Stomach (tissue), 4 donors: ENCODE measurements around the gene HSPA5.

Experiments
- POLR2A ChIP-seq, 4 donors: fragments of 450-650 bp; IDR thresholded peaks; one replicate each; pipeline ENCODE4 v1.6.1; 2016; ENCODE audit warnings: antibody characterized with exemption in 4 of 4, control low read depth in 2 of 4, mild to moderate bottlenecking in 1 of 4, moderate library complexity in 1 of 4
- TF ChIP-seq, protein P1 (sequence below), 7 experiments: fragments of 450-650 bp in 4 of 7; fragments of 200-600 bp in 3 of 7; sonication (generic) in 3 of 7; IDR thresholded peaks; one replicate each; pipeline ENCODE4 v1.5.1; 2016 to 2019; ENCODE audit warnings: antibody characterized with exemption in 7 of 7, control low read depth in 2 of 7, mild to moderate bottlenecking in 1 of 7

DNA sequence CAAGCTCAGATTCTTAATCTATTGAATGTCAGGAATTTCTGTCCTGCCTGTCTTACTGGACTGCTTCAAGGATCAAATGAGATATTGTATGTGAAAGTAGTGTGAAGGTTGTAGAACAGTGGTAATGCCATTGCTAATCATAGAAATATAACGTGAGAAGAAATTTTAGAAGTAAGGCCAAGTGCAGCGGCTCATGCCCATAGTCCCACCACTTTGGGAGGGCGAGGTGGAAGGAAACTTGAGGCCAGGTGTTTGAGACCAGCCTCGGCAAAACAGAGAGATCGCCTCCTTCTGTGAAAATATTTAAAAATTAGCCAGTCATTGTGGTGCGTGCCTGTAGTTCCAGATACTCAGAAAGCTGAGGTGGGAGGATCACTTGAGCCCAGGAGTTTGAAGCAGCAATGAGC lies 5.1 kb upstream of the HSPA5 start:
- TF ChIP-seq, protein P1, sequence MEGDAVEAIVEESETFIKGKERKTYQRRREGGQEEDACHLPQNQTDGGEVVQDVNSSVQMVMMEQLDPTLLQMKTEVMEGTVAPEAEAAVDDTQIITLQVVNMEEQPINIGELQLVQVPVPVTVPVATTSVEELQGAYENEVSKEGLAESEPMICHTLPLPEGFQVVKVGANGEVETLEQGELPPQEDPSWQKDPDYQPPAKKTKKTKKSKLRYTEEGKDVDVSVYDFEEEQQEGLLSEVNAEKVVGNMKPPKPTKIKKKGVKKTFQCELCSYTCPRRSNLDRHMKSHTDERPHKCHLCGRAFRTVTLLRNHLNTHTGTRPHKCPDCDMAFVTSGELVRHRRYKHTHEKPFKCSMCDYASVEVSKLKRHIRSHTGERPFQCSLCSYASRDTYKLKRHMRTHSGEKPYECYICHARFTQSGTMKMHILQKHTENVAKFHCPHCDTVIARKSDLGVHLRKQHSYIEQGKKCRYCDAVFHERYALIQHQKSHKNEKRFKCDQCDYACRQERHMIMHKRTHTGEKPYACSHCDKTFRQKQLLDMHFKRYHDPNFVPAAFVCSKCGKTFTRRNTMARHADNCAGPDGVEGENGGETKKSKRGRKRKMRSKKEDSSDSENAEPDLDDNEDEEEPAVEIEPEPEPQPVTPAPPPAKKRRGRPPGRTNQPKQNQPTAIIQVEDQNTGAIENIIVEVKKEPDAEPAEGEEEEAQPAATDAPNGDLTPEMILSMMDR (IDR thresholded peaks at IDR 0.05), result no peak
- TF ChIP-seq POLR2A (IDR thresholded peaks at IDR 0.05), result no peak
